PC-9 (cell line): Measurements from ENCODE around the gene KAT8. TPM values are rescaled to one million over a fixed set of nuclear protein-coding genes. Genes with fewer than 3 reads are reported as not detected.
A peak's percentile ranks its signal among the peaks of the same experiment; 100 is the strongest.
"Not testable (repeated sequence)": the region's sequence is repeated elsewhere in the genome, so short reads cannot be mapped to it uniquely, and the experiment has no call there.

Source experiments
- BruUV-seq: library from RNA; stranded (reverse); fragments of 400-500 nt; replicated peaks from 2 replicates; lab custom pipeline; 2021; lab: Mats Ljungman, UMichigan
- CTCF ChIA-PET: fragments of 300-600 bp; sonication (Branson Sonifier 250); formaldehyde crosslinking; loops from one replicate; lab custom pipeline; 2022; ENCODE audit warnings: antibody characterized with exemption; lab: Charles Lee
- POLR2A ChIA-PET: fragments of 300-600 bp; sonication (Branson Sonifier 250); formaldehyde crosslinking; loops from one replicate; lab custom pipeline; 2022; ENCODE audit warnings: antibody characterized with exemption; ENCODE audit not compliant: unreplicated experiment; lab: Charles Lee
- DNase-seq, 2 experiments: peaks; one replicate each; pipeline versions ENCODE4 v3.0.0 to v3.0.0-alpha.2; 2015 to 2022; ENCODE audit warnings: mixed read lengths in 1 of 2
- H2AFZ ChIP-seq: fragments of 200-600 bp; sonication (generic); 2 replicates; pipeline ENCODE4 v1.8.1; 2017; ENCODE audit warnings: antibody characterized with exemption
- H3F3A ChIP-seq: fragments of 200-600 bp; sonication (generic); 2 replicates; pipeline ENCODE4 v1.8.1; 2017; ENCODE audit warnings: antibody characterized with exemption, mild to moderate bottlenecking, low read depth; ENCODE audit not compliant: insufficient read depth
- H3K27ac ChIP-seq: fragments of 200-600 bp; sonication (generic); 2 replicates; pipeline ENCODE4 v1.6.1; 2016; ENCODE audit warnings: mixed run types
- H3K27me3 ChIP-seq: fragments of 200-600 bp; sonication (generic); 2 replicates; pipeline ENCODE4 v1.6.1; 2016; ENCODE audit warnings: low read depth, mixed run types; ENCODE audit not compliant: insufficient read depth
- H3K36me3 ChIP-seq: fragments of 200-600 bp; sonication (generic); 2 replicates; pipeline ENCODE4 v1.6.1; 2016; ENCODE audit warnings: low read depth, mixed run types
- H3K4me1 ChIP-seq: fragments of 200-600 bp; sonication (generic); replicated peaks from 2 replicates; pipeline ENCODE4 v1.6.1; 2016; ENCODE audit warnings: mixed run types; ENCODE audit not compliant: insufficient read depth
- H3K4me2 ChIP-seq: fragments of 200-600 bp; sonication (generic); 2 replicates; pipeline ENCODE4 v1.6.1; 2017; ENCODE audit warnings: mixed run types
- H3K4me3 ChIP-seq: fragments of 200-600 bp; sonication (generic); 2 replicates; pipeline ENCODE4 v1.6.1; 2016; ENCODE audit warnings: mixed run types
- H3K79me2 ChIP-seq: fragments of 200-600 bp; sonication (generic); 2 replicates; pipeline ENCODE4 v1.6.1; 2017; ENCODE audit warnings: low read depth, mixed run types
- H3K9me2 ChIP-seq: fragments of 200-600 bp; sonication (generic); 2 replicates; pipeline ENCODE4 v1.8.1; 2017; ENCODE audit warnings: mild to moderate bottlenecking; ENCODE audit not compliant: insufficient read depth
- H3K9me3 ChIP-seq: fragments of 200-600 bp; sonication (generic); 2 replicates; pipeline ENCODE4 v1.8.1; 2016; ENCODE audit warnings: low read depth; ENCODE audit not compliant: insufficient read depth
- H4K20me1 ChIP-seq: fragments of 200-600 bp; sonication (generic); 2 replicates; pipeline ENCODE4 v1.8.1; 2017; ENCODE audit not compliant: insufficient read depth
- CTCF ChIP-seq: fragments of 200-600 bp; sonication (generic); conservative IDR thresholded peaks from 2 replicates; pipeline ENCODE4 v1.6.1; 2017; ENCODE audit warnings: mixed run types, antibody characterized with exemption, mild to moderate bottlenecking, moderate library complexity
- EZH2 ChIP-seq: fragments of 200-600 bp; sonication (generic); IDR thresholded peaks from 2 replicates; pipeline ENCODE4 v1.8.0; 2017; ENCODE audit warnings: antibody characterized with exemption, low read depth
- intact Hi-C: fragments of 100-400 bp; cut with micrococcal nuclease; formaldehyde crosslinking; loops from one replicate; pipeline ENCODE4 v1.10.0; 2022; ENCODE audit not compliant: unreplicated experiment
- total RNA-seq: library from RNA; stranded (reverse); gene quantifications from 2 replicates; pipeline ENCODE4 v1.2.3, GENCODE V29; 2021

The KAT8 gene
- total RNA-seq, 1 experiment from 2014 or later: 81.4 TPM

GRCh38 chr16:31149332-31149731, 31.9 kb downstream of the KAT8 start:
- Histone ChIP-seq H3K27ac (peak overlapping the region; percentile 68), H3K27me3 (no peaks in the 10 kb centered on the region), H3K9me2 (no peaks in the 10 kb centered on the region), H3K9me3 (no peaks in the 10 kb centered on the region), H3K79me2 (no peaks in the 10 kb centered on the region), H3K4me1 (peaks cover 26% of the 10 kb centered on the region), H3K4me2 (no peak overlapping the region; the same call in 1 of the 2 replicates), H3F3A (peaks cover 34% of the 10 kb centered on the region), H3K4me3 (no peak overlapping the region), H3K36me3 (no peaks in the 10 kb centered on the region), H2AFZ (no peak overlapping the region), H4K20me1 (no peaks in the 10 kb centered on the region)
- intact Hi-C loops: no loop called here
- no TSS peak for BruUV-seq
- CTCF ChIA-PET: no interaction called here
- POLR2A ChIA-PET: no interaction called here
- TF ChIP-seq CTCF (no peak), EZH2 (no peak)
- DNase-seq: no peak

- H2AFZ ChIP-seq: peak within 1 kb of the TSS; percentile 12; the same call in 1 of the 2 replicates
- POLR2A ChIA-PET: interaction anchor here (0.5 to 0.7 kb wide), 5 partner anchors 8 to 310 kb away, joined by 3 to 22 read pairs (median 4); partner anchors contain the start of genes FUS and STX4
- H3K9me3 ChIP-seq: no peaks in the 10 kb centered on the region
- H3K36me3 ChIP-seq: no peaks in the 10 kb centered on the region
- intact Hi-C loops: loop anchor here (1.0 kb wide), 2 partner anchors 19 to 29 kb away; no protein-coding TSS in a partner anchor
- H3K4me1 ChIP-seq: peaks cover 32% of the 10 kb centered on the region
- no TSS peak for BruUV-seq
- H3F3A ChIP-seq: peaks cover 34% of the 10 kb centered on the region
- no peaks in the 10 kb centered on the region for H3K79me2 ChIP-seq
- H3K27ac ChIP-seq: peak within 1 kb of the TSS; percentile 68
- H3K9me2 ChIP-seq: no peaks in the 10 kb centered on the region
- no peaks in the 10 kb centered on the region for H4K20me1 ChIP-seq
- CTCF ChIA-PET: interaction anchor here (0.6 to 1.0 kb wide), 4 partner anchors 9 to 305 kb away, joined by 3 to 7 read pairs (median 4); no protein-coding TSS in a partner anchor
- H3K4me3 ChIP-seq: no peak within 1 kb of the TSS
- H3K4me2 ChIP-seq: peak within 1 kb of the TSS; percentile 66
- peak; percentile 72 to 89 for DNase-seq
- no peak for TF ChIP-seq CTCF
- no peak for TF ChIP-seq EZH2
- no peaks in the 10 kb centered on the region for H3K27me3 ChIP-seq
Observed at GRCh38 chr16:31149894-31150890, 32.7 kb downstream of the KAT8 start, which contains the start of gene PRSS36. Gene PRSS36, minus strand, starts transcription at chr16:31150066. Its CDS starts 31 bp downstream, at chr16:31150035.

GRCh38 chr16:31150976-31151375, 33.5 kb downstream of the KAT8 start:
- not testable (repeated sequence) for H3K4me3 ChIP-seq, H3K27me3 ChIP-seq, H2AFZ ChIP-seq, H3K79me2 ChIP-seq, H3K9me3 ChIP-seq, H3K36me3 ChIP-seq, BruUV-seq, H3K9me2 ChIP-seq, DNase-seq, H4K20me1 ChIP-seq
- Histone ChIP-seq H3K27ac (peak overlapping the region; percentile 68), H3K4me1 (peaks cover 32% of the 10 kb centered on the region), H3K4me2 (peak overlapping the region; percentile 66), H3F3A (peaks cover 33% of the 10 kb centered on the region)
- CTCF ChIA-PET: interaction anchor here (0.6 to 1.0 kb wide), 3 partner anchors 8 to 306 kb away, joined by 3 to 4 read pairs (median 3); no protein-coding TSS in a partner anchor
- POLR2A ChIA-PET: interaction anchor here (0.5 to 0.7 kb wide), 3 partner anchors 9 to 117 kb away, joined by 3 to 22 read pairs (median 4); partner anchors contain the start of genes FUS and STX4
- intact Hi-C loops: loop anchor here (1.0 kb wide), 2 partner anchors 20 to 28 kb away; no protein-coding TSS in a partner anchor
